ENCODE data around the gene NUDT12. TPM values are rescaled to one million over a fixed set of nuclear protein-coding genes. Genes with fewer than 3 reads are reported as not detected.

The NUDT12 gene
- total and polyA plus RNA-seq, 2 of the 13 experiments (the other 11 are each of a cell fraction or from before 2014, with no cell fraction given), result 2.3 to 5.4 TPM

DNA sequence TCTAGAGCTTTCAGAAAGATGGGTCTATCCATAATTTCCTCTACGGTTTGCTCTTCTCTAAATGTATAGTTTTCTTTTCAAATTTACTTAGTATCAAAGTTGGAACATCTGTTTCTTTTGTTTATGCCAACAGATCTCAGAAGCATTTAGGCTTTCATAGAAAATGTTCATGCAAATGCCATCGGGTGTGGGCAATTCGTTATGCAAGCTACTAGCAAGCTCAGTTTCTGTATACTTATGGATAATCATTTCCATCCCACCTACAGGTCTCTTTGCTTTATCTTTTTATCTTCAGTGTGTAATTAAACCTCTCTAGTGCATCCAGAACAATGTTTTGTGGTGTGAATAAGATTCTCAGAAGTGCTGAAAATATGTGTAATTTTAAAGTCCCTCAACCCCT is 59.9 kb downstream of the NUDT12 start:
- no peaks in the 10 kb centered on the region for H3K4me1 ChIP-seq (ENCODE audit: insufficient read depth, low read length)
- H3K9me3 ChIP-seq (ENCODE audit: low read length), result no peaks in the 10 kb centered on the region
- WGBS (ENCODE audit: low lambda C conversion rate), result 23% methylated on average over 3 of the region's 3 CpGs
- no peak overlapping the region for H2AFZ ChIP-seq (ENCODE audit: low read length)
- intact Hi-C loops (cut with micrococcal nuclease; ENCODE audit: unreplicated experiment), result no loop called here
- DNase-seq (ENCODE audit: low spot score) (no peak), FAIRE-seq (no peak), ATAC-seq (no peak)
- no peaks in the 10 kb centered on the region for H4K20me1 ChIP-seq (ENCODE audit: insufficient read depth, low read length)
- TF ChIP-seq, protein P1, sequence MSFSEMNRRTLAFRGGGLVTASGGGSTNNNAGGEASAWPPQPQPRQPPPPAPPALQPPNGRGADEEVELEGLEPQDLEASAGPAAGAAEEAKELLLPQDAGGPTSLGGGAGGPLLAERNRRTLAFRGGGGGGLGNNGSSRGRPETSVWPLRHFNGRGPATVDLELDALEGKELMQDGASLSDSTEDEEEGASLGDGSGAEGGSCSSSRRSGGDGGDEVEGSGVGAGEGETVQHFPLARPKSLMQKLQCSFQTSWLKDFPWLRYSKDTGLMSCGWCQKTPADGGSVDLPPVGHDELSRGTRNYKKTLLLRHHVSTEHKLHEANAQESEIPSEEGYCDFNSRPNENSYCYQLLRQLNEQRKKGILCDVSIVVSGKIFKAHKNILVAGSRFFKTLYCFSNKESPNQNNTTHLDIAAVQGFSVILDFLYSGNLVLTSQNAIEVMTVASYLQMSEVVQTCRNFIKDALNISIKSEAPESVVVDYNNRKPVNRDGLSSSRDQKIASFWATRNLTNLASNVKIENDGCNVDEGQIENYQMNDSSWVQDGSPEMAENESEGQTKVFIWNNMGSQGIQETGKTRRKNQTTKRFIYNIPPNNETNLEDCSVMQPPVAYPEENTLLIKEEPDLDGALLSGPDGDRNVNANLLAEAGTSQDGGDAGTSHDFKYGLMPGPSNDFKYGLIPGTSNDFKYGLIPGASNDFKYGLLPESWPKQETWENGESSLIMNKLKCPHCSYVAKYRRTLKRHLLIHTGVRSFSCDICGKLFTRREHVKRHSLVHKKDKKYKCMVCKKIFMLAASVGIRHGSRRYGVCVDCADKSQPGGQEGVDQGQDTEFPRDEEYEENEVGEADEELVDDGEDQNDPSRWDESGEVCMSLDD (CRISPR knock-in tag; IDR thresholded peaks at IDR 0.05; ENCODE audit: borderline replicate concordance), result no peak
- TF ChIP-seq ZNF788 (CRISPR knock-in tag; IDR thresholded peaks at IDR 0.05; ENCODE audit: borderline replicate concordance) (no peak), STAT5B (CRISPR knock-in tag; IDR thresholded peaks at IDR 0.05) (no peak), CCDC6 (CRISPR knock-in tag; IDR thresholded peaks at IDR 0.05) (no peak), RAD51 (IDR thresholded peaks at IDR 0.05; ENCODE audit: borderline replicate concordance) (no peak), TEAD3 (CRISPR knock-in tag; optimal IDR thresholded peaks at IDR 0.05; ENCODE audit: borderline replicate concordance) (no peak), HNF4A (CRISPR knock-in tag; IDR thresholded peaks at IDR 0.05) (no peak), FOXM1 (CRISPR knock-in tag; IDR thresholded peaks at IDR 0.05) (no peak), ZFP82 (CRISPR knock-in tag; IDR thresholded peaks at IDR 0.05; ENCODE audit: borderline replicate concordance) (no peak), ELF3 (CRISPR knock-in tag; IDR thresholded peaks at IDR 0.05) (no peak)
- TF ChIP-seq, protein P2, sequence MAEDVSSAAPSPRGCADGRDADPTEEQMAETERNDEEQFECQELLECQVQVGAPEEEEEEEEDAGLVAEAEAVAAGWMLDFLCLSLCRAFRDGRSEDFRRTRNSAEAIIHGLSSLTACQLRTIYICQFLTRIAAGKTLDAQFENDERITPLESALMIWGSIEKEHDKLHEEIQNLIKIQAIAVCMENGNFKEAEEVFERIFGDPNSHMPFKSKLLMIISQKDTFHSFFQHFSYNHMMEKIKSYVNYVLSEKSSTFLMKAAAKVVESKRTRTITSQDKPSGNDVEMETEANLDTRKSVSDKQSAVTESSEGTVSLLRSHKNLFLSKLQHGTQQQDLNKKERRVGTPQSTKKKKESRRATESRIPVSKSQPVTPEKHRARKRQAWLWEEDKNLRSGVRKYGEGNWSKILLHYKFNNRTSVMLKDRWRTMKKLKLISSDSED (CRISPR knock-in tag; IDR thresholded peaks at IDR 0.05), result no peak
- TF ChIP-seq, protein P3, sequence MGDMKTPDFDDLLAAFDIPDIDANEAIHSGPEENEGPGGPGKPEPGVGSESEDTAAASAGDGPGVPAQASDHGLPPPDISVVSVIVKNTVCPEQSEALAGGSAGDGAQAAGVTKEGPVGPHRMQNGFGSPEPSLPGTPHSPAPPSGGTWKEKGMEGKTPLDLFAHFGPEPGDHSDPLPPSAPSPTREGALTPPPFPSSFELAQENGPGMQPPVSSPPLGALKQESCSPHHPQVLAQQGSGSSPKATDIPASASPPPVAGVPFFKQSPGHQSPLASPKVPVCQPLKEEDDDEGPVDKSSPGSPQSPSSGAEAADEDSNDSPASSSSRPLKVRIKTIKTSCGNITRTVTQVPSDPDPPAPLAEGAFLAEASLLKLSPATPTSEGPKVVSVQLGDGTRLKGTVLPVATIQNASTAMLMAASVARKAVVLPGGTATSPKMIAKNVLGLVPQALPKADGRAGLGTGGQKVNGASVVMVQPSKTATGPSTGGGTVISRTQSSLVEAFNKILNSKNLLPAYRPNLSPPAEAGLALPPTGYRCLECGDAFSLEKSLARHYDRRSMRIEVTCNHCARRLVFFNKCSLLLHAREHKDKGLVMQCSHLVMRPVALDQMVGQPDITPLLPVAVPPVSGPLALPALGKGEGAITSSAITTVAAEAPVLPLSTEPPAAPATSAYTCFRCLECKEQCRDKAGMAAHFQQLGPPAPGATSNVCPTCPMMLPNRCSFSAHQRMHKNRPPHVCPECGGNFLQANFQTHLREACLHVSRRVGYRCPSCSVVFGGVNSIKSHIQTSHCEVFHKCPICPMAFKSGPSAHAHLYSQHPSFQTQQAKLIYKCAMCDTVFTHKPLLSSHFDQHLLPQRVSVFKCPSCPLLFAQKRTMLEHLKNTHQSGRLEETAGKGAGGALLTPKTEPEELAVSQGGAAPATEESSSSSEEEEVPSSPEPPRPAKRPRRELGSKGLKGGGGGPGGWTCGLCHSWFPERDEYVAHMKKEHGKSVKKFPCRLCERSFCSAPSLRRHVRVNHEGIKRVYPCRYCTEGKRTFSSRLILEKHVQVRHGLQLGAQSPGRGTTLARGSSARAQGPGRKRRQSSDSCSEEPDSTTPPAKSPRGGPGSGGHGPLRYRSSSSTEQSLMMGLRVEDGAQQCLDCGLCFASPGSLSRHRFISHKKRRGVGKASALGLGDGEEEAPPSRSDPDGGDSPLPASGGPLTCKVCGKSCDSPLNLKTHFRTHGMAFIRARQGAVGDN (CRISPR knock-in tag; IDR thresholded peaks at IDR 0.05), result no peak
- TF ChIP-seq, protein P4, sequence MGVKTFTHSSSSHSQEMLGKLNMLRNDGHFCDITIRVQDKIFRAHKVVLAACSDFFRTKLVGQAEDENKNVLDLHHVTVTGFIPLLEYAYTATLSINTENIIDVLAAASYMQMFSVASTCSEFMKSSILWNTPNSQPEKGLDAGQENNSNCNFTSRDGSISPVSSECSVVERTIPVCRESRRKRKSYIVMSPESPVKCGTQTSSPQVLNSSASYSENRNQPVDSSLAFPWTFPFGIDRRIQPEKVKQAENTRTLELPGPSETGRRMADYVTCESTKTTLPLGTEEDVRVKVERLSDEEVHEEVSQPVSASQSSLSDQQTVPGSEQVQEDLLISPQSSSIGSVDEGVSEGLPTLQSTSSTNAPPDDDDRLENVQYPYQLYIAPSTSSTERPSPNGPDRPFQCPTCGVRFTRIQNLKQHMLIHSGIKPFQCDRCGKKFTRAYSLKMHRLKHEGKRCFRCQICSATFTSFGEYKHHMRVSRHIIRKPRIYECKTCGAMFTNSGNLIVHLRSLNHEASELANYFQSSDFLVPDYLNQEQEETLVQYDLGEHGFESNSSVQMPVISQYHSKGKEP (CRISPR knock-in tag; IDR thresholded peaks at IDR 0.05), result no peak
- TF ChIP-seq, protein P5, sequence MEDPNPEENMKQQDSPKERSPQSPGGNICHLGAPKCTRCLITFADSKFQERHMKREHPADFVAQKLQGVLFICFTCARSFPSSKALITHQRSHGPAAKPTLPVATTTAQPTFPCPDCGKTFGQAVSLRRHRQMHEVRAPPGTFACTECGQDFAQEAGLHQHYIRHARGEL (CRISPR knock-in tag; IDR thresholded peaks at IDR 0.05), result no peak
- in situ Hi-C loops (cut with HindIII; ENCODE audit: extremely low pct_ligation_motif_present, low pct_unique_long_range_greater_than_20kb), result no loop called here
- no peak overlapping the region for H3K27ac ChIP-seq (ENCODE audit: extremely low read length, insufficient read depth, low read length)
- BruUV-seq (replicated peaks), result no TSS peak
- no peaks in the 10 kb centered on the region for H3K79me2 ChIP-seq (ENCODE audit: insufficient read depth, low read length)
- no peaks in the 10 kb centered on the region for H3K36me3 ChIP-seq (replicated peaks in 1 of 2; ENCODE audit: control insufficient read depth in 1 of 2, insufficient read depth in 2 of 2, low read length in 2 of 2)
- CTCF ChIA-PET (ENCODE audit: low intra/inter-chr PET ratio, low total read pairs), result no interaction called here
- no peak overlapping the region for H3K4me3 ChIP-seq (replicated peaks in 1 of 3; ENCODE audit: insufficient read depth in 1 of 3, low read depth in 2 of 3, low read length in 3 of 3)
- POLR2A ChIA-PET, result no interaction called here
- H3K27me3 ChIP-seq (ENCODE audit: control insufficient read depth in 1 of 2, insufficient read depth in 2 of 2, low read length in 2 of 2), result no peaks in the 10 kb centered on the region
- H3K9ac ChIP-seq (ENCODE audit: insufficient read depth, low read depth, low read length), result no peak overlapping the region
- no peak overlapping the region for H3K4me2 ChIP-seq (ENCODE audit: low read depth, low read length)
